Measurements from ENCODE around the gene SLFN12.

DNA sequence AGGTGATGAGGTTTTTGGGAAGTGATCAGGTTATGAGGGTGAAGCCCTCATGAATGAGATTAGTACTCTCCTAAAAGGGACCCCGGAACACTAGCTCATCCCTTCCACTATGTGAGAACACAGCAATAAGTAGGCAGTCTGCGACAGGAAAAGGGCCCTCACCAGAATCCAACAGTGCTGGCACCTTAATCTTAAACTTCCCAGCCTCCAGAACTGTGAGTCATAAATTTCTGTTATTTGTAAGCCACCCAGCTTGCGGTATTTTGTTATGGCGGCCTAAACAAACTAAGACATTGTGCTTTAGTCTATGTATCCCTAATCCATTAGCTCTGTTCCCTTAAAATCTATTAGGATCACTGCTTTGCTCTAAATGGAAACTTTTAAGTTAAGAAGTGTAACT, 8.5 kb downstream of the SLFN12 start:
- TF ChIP-seq CTCF (conservative IDR thresholded peaks at IDR 0.05; ENCODE audit: low read length) (no peak), EZH2phosphoT487 (IDR thresholded peaks at IDR 0.05; ENCODE audit: borderline replicate concordance, low read depth, low read length) (no peak)
